Stimulated activated CD8-positive, alpha-beta memory T cell treated with anti-CD3 and anti-CD28 coated beads, Interleukin-12 subunit alpha, Interleukin-12 subunit beta, amount 100 ng/mL, for 4 hours (primary cell): ENCODE results near the gene GSG1.
"Not testable (repeated sequence)": the region's sequence is repeated elsewhere in the genome, so short reads cannot be mapped to it uniquely, and the experiment has no call there.

Experiments
- DNase-seq: peaks from one replicate; pipeline ENCODE4 v3.0.0-alpha.2; 2020; ENCODE audit warnings: low read depth

Gene GSG1

GRCh38 chr12:13053617-13054016, 49.9 kb downstream of the GSG1 start:
- not testable (repeated sequence) for DNase-seq

GRCh38 chr12:13052421-13052820, 51.0 kb downstream of the GSG1 start:
- no peak for DNase-seq

GRCh38 chr12:13049816-13050215, 53.7 kb downstream of the GSG1 start:
- DNase-seq, result no peak

GRCh38 chr12:13046964-13047363, 56.5 kb downstream of the GSG1 start:
- DNase-seq, result no peak

GRCh38 chr12:13045816-13046215, 57.7 kb downstream of the GSG1 start:
- DNase-seq, result no peak

GRCh38 chr12:13044906-13045299, 58.6 kb downstream of the GSG1 start:
- no peak for DNase-seq

- peak; percentile 64 for DNase-seq
These were observed 59.2 kb downstream of the GSG1 start, which contains the start of gene FAM234B for GRCh38 chr12:13044002-13044905. Gene FAM234B, plus strand, starts transcription at chr12:13044381. Its CDS starts 23 bp downstream, at chr12:13044404.

GRCh38 chr12:13042666-13043230, 60.7 kb downstream of the GSG1 start:
- DNase-seq, result no peak

- no peak for DNase-seq
These were observed 62.2 kb downstream of the GSG1 start for GRCh38 chr12:13041224-13041623.

GRCh38 chr12:13039328-13039956, 64.0 kb downstream of the GSG1 start:
- DNase-seq, result no peak

GRCh38 chr12:13038491-13039161, 64.8 kb downstream of the GSG1 start:
- no peak for DNase-seq

GRCh38 chr12:13036881-13037280, 66.6 kb downstream of the GSG1 start:
- DNase-seq, result no peak

GRCh38 chr12:13035335-13035734, 68.1 kb downstream of the GSG1 start:
- DNase-seq, result not testable (repeated sequence)
